H1 (cell line): Measurements from ENCODE around the gene NDEL1. TPM values are rescaled to one million over a fixed set of nuclear protein-coding genes. Genes with fewer than 3 reads are reported as not detected.

Source experiments
- CBX5 ChIP-seq: fragments of 300-800, 300-1000 bp; sonication (generic); IDR thresholded peaks from 2 replicates; pipeline ENCODE4 v1.7.1; 2016; ENCODE audit warnings: antibody characterized with exemption, low read length, low read depth
- CHD1 ChIP-seq: IDR thresholded peaks from 2 replicates; pipeline ENCODE4 v1.6.1; 2012; ENCODE audit warnings: low read depth, low read length, improper control_type of control experiment
- CTBP2 ChIP-seq: IDR thresholded peaks from 2 replicates; pipeline ENCODE4 v1.7.0; 2011; ENCODE audit warnings: borderline replicate concordance, mild to moderate bottlenecking, moderate library complexity, mixed read lengths, low read length; ENCODE audit not compliant: insufficient read depth, insufficient read length
- POLR2AphosphoS5 ChIP-seq: IDR thresholded peaks from 2 replicates; pipeline ENCODE4 v1.6.1; 2011; ENCODE audit warnings: low read depth, low read length
- RNF2 ChIP-seq: fragments of 200-900, 300-1000 bp; sonication (generic); IDR thresholded peaks from 2 replicates; pipeline ENCODE4 v1.7.1; 2016; ENCODE audit warnings: borderline replicate concordance, low read depth, mild to moderate bottlenecking, antibody characterized with exemption, low read length; ENCODE audit not compliant: poor library complexity, severe bottlenecking; ENCODE audit errors: missing control alignments
- SP2 ChIP-seq: IDR thresholded peaks from 2 replicates; pipeline ENCODE4 v1.6.1; 2012; ENCODE audit warnings: mild to moderate bottlenecking, low read length, inconsistent platforms
- TBP ChIP-seq: IDR thresholded peaks from 2 replicates; pipeline ENCODE4 v1.6.1; 2011; ENCODE audit warnings: low read depth, low read length, improper control_type of control experiment
- TCF12 ChIP-seq: IDR thresholded peaks from 2 replicates; pipeline ENCODE4 v1.6.1; 2011; ENCODE audit warnings: low read depth, mild to moderate bottlenecking, low read length
- polyA plus RNA-seq, 7 experiments: library from polyadenylated mRNA; depleted of rRNA in 3 of 7; stranded (reverse) in 5 of 7; unstranded in 2 of 7; fragments of >200 nt in 5 of 7; fragments of 200-250 nt in 2 of 7; gene quantifications; 1 replicate in 5 of 7; 2 replicates in 1 of 7; 4 replicates in 1 of 7; pipeline versions ENCODE4 v1.2.1 to v1.2.3, GENCODE V29; 2011 to 2013; ENCODE audit warnings: missing spikeins in 2 of 7, mixed read lengths in 2 of 7
- total RNA-seq: library from RNA; stranded (reverse); fragmentation: NEBNext Ultra II Directional; extraction: Animal tissue kit (Norgen Biotek cat#: 25700); gene quantifications from 2 replicates; pipeline ENCODE4 v1.2.1, GENCODE V29; 2021
- TF ChIP-seq, protein P1 (sequence below): fragments of 300-600 bp; sonication (generic); IDR thresholded peaks from 2 replicates; pipeline ENCODE4 v1.7.1; 2012; ENCODE audit warnings: low read length, moderate library complexity, mild to moderate bottlenecking, inconsistent platforms; ENCODE audit not compliant: insufficient replicate concordance
- TF ChIP-seq, protein P2 (sequence below): IDR thresholded peaks from 2 replicates; pipeline ENCODE4 v1.6.1; 2011; ENCODE audit warnings: low read length, improper control_type of control experiment

The NDEL1 gene
- total and polyA plus RNA-seq, 2 of the 8 experiments (the other 6 are each of a cell fraction or from before 2014, with no cell fraction given) = 31.1 to 32.9 TPM

DNA sequence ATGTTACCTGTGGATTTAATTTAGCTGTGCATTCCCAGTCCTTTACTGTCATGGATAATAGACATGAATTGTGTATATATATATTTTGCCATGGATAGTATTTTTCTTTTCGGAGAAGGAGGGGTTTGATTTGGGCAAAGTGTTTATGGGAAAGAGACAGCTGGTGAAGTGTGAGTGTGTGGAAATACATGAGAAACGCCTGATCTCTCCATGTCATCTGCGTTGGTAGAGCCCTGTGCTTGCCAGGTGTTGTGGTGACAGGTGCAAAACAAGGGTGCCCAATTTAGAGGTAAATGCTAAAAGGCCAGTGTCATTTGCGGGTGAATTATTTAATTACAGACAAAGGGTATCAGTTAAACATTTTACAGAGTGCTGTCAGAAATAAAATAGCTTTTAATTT is 23.4 kb downstream of the NDEL1 start (continued):
- TF ChIP-seq, protein P1, sequence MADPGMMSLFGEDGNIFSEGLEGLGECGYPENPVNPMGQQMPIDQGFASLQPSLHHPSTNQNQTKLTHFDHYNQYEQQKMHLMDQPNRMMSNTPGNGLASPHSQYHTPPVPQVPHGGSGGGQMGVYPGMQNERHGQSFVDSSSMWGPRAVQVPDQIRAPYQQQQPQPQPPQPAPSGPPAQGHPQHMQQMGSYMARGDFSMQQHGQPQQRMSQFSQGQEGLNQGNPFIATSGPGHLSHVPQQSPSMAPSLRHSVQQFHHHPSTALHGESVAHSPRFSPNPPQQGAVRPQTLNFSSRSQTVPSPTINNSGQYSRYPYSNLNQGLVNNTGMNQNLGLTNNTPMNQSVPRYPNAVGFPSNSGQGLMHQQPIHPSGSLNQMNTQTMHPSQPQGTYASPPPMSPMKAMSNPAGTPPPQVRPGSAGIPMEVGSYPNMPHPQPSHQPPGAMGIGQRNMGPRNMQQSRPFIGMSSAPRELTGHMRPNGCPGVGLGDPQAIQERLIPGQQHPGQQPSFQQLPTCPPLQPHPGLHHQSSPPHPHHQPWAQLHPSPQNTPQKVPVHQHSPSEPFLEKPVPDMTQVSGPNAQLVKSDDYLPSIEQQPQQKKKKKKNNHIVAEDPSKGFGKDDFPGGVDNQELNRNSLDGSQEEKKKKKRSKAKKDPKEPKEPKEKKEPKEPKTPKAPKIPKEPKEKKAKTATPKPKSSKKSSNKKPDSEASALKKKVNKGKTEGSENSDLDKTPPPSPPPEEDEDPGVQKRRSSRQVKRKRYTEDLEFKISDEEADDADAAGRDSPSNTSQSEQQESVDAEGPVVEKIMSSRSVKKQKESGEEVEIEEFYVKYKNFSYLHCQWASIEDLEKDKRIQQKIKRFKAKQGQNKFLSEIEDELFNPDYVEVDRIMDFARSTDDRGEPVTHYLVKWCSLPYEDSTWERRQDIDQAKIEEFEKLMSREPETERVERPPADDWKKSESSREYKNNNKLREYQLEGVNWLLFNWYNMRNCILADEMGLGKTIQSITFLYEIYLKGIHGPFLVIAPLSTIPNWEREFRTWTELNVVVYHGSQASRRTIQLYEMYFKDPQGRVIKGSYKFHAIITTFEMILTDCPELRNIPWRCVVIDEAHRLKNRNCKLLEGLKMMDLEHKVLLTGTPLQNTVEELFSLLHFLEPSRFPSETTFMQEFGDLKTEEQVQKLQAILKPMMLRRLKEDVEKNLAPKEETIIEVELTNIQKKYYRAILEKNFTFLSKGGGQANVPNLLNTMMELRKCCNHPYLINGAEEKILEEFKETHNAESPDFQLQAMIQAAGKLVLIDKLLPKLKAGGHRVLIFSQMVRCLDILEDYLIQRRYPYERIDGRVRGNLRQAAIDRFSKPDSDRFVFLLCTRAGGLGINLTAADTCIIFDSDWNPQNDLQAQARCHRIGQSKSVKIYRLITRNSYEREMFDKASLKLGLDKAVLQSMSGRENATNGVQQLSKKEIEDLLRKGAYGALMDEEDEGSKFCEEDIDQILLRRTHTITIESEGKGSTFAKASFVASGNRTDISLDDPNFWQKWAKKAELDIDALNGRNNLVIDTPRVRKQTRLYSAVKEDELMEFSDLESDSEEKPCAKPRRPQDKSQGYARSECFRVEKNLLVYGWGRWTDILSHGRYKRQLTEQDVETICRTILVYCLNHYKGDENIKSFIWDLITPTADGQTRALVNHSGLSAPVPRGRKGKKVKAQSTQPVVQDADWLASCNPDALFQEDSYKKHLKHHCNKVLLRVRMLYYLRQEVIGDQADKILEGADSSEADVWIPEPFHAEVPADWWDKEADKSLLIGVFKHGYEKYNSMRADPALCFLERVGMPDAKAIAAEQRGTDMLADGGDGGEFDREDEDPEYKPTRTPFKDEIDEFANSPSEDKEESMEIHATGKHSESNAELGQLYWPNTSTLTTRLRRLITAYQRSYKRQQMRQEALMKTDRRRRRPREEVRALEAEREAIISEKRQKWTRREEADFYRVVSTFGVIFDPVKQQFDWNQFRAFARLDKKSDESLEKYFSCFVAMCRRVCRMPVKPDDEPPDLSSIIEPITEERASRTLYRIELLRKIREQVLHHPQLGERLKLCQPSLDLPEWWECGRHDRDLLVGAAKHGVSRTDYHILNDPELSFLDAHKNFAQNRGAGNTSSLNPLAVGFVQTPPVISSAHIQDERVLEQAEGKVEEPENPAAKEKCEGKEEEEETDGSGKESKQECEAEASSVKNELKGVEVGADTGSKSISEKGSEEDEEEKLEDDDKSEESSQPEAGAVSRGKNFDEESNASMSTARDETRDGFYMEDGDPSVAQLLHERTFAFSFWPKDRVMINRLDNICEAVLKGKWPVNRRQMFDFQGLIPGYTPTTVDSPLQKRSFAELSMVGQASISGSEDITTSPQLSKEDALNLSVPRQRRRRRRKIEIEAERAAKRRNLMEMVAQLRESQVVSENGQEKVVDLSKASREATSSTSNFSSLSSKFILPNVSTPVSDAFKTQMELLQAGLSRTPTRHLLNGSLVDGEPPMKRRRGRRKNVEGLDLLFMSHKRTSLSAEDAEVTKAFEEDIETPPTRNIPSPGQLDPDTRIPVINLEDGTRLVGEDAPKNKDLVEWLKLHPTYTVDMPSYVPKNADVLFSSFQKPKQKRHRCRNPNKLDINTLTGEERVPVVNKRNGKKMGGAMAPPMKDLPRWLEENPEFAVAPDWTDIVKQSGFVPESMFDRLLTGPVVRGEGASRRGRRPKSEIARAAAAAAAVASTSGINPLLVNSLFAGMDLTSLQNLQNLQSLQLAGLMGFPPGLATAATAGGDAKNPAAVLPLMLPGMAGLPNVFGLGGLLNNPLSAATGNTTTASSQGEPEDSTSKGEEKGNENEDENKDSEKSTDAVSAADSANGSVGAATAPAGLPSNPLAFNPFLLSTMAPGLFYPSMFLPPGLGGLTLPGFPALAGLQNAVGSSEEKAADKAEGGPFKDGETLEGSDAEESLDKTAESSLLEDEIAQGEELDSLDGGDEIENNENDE = no peak
- no peak for TF ChIP-seq CHD1
- TF ChIP-seq SP2 = no peak
- no peak for TF ChIP-seq TCF12
- TF ChIP-seq CBX5 = no peak
- TF ChIP-seq, protein P2, sequence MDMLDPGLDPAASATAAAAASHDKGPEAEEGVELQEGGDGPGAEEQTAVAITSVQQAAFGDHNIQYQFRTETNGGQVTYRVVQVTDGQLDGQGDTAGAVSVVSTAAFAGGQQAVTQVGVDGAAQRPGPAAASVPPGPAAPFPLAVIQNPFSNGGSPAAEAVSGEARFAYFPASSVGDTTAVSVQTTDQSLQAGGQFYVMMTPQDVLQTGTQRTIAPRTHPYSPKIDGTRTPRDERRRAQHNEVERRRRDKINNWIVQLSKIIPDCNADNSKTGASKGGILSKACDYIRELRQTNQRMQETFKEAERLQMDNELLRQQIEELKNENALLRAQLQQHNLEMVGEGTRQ = no peak
- TF ChIP-seq TBP = no peak
- TF ChIP-seq CTBP2 = no peak
- no peak for TF ChIP-seq RNF2
- no peak for TF ChIP-seq POLR2AphosphoS5
